Chondrocyte (in vitro differentiated cells): ENCODE results near the gene GOLGA2. TPM values are rescaled to one million over a fixed set of nuclear protein-coding genes. Genes with fewer than 3 reads are reported as not detected.
"Not testable (repeated sequence)": the region's sequence is repeated elsewhere in the genome, so short reads cannot be mapped to it uniquely, and the experiment has no call there.

Experiments
- DNase-seq: peaks from one replicate; pipeline ENCODE4 v3.0.0; 2021; ENCODE audit warnings: mixed read lengths, low spot score
- H3K27ac Mint-ChIP-seq: one replicate; pipeline ENCODE4 v1.8.0; 2021; ENCODE audit warnings: mild to moderate bottlenecking, moderate library complexity, mixed read lengths; ENCODE audit not compliant: unreplicated experiment
- H3K27me3 Mint-ChIP-seq: 2 replicates; pipeline ENCODE4 v1.8.0; 2021; ENCODE audit warnings: low read depth, mixed read lengths
- H3K36me3 Mint-ChIP-seq: 2 replicates; pipeline ENCODE4 v1.8.0; 2021; ENCODE audit warnings: low read depth, mixed read lengths
- H3K4me1 Mint-ChIP-seq: 2 replicates; pipeline ENCODE4 v1.8.0; 2021; ENCODE audit warnings: low read depth, mild to moderate bottlenecking, mixed read lengths
- H3K4me3 Mint-ChIP-seq: one replicate; pipeline ENCODE4 v1.8.0; 2021; ENCODE audit warnings: mild to moderate bottlenecking, moderate library complexity, mixed read lengths; ENCODE audit not compliant: unreplicated experiment
- H3K9me3 Mint-ChIP-seq: 2 replicates; pipeline ENCODE4 v1.8.0; 2021; ENCODE audit warnings: low read depth, mixed read lengths
- total RNA-seq: library from RNA; stranded (reverse); gene quantifications from 3 replicates; pipeline ENCODE4 v1.2.1, GENCODE V29; 2021
- TF ChIP-seq, protein P1 (sequence below): fragments of 200-600 bp; sonication (generic); IDR thresholded peaks from 2 replicates; pipeline ENCODE4 v1.5.0; 2021; ENCODE audit warnings: antibody characterized with exemption, mild to moderate bottlenecking, moderate library complexity

GOLGA2 gene
- total RNA-seq, 1 donor from 2014 or later: 210 TPM

DNA sequence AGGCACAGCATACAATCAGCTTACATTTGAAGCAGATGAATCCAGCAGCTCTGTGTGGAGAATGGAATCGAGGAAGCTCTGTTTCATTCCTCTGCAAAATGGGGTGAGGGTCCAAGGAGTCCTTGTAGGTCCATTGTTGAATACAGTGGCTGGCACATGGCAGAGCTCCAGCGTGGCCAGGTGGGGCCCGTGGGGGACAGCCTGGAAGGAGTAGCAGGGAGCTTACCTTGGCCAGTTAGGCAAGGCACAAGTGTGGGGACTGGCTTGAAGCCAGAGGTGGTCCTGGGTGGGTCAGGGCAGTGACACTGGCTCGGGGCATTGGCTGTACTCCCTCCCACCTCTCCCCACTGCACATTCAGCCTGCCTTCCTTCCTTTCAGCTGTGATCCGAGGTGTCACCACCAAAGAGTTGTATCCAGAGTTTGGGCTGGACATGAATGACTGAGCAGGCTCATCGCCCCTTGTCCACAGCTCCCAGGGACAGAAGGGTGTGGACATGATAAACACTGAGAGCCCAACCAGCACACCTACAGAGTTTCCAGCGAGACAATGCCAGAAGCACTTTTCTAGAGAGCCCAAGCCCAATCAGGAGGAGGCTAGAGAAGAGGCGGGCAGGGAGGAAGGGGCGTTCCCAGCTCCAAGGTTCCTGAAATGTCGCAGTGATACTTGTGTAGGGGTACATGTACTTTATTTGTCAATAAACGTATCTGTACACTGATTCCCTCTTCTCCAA, 12.6 kb upstream of the GOLGA2 start:
- DNase-seq: no peak
- Mint-ChIP-seq H3K9me3 (no peaks in the 10 kb centered on the region), H3K27me3 (no peaks in the 10 kb centered on the region), H3K36me3 (peaks cover 9% of the 10 kb centered on the region), H3K4me1 (peaks cover 4% of the 10 kb centered on the region), H3K4me3 (no peak overlapping the region), H3K27ac (no peak overlapping the region)
- TF ChIP-seq, protein P1, sequence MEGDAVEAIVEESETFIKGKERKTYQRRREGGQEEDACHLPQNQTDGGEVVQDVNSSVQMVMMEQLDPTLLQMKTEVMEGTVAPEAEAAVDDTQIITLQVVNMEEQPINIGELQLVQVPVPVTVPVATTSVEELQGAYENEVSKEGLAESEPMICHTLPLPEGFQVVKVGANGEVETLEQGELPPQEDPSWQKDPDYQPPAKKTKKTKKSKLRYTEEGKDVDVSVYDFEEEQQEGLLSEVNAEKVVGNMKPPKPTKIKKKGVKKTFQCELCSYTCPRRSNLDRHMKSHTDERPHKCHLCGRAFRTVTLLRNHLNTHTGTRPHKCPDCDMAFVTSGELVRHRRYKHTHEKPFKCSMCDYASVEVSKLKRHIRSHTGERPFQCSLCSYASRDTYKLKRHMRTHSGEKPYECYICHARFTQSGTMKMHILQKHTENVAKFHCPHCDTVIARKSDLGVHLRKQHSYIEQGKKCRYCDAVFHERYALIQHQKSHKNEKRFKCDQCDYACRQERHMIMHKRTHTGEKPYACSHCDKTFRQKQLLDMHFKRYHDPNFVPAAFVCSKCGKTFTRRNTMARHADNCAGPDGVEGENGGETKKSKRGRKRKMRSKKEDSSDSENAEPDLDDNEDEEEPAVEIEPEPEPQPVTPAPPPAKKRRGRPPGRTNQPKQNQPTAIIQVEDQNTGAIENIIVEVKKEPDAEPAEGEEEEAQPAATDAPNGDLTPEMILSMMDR: no peak

DNA sequence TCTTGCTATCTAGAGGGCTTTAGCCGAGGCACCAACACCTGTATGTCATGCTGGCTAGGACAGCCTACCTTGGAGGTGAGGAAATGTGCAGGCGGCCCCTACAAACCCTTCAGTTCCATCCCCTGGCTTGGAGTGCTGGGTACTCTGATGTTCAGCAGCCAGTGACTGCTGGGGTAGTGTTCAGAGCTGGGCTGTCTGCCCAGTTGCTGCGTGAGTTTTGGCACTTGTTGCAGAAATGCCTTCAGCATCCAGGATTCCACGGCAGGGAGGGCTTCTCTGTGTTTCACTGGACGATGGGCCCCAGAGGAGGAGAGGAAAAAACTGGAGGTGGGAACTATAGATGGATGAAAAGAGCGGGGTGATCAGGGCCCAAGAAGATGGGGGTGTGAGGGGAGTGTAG, 10.6 kb upstream of the GOLGA2 start:
- Mint-ChIP-seq H3K9me3 (no peaks in the 10 kb centered on the region), H3K27ac (peak overlapping the region; percentile 22), H3K4me3 (no peak overlapping the region), H3K27me3 (no peaks in the 10 kb centered on the region), H3K4me1 (peaks cover 4% of the 10 kb centered on the region), H3K36me3 (peaks cover 9% of the 10 kb centered on the region)
- DNase-seq: no peak
- TF ChIP-seq, protein P1: no peak

DNA sequence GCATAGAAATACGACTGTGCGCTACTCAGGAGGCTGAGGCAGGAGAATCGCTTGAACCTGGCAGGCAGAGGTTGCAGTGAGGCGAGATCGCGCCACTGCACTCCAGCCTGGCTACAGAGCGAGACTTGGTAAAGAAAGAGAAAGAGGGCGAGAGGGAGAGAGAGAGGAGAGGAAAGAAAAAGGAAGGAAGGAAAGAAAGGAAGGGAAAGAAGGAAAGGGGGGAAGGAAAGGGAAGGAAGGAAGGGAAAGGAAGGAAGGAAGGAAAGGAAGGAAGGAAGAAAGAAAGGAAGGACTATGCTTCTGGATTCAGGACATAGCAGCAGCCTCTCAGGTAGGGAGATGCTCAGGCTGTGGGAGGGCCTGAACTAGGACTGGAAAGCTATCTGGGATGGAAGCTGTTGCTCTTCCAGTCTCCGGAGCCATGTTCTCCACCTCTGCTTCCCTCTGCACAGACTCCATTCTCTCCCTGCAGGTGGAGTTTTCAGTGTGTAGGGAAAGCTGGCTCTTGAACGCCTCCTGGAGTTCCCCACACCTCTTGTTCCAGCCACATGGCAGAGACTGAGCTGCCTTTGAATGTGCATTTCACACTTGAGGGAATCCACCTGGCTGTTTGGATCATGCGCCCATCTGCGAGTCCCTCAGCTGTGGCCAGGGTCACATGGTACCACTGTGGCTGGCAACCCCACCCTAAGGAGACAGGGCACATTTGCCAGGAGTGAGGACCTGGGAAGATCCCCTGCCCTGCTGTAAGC, 9.4 kb upstream of the GOLGA2 start:
- peaks cover 9% of the 10 kb centered on the region for H3K36me3 Mint-ChIP-seq
- H3K4me1 Mint-ChIP-seq: peaks cover 4% of the 10 kb centered on the region
- no peak for DNase-seq
- H3K4me3 Mint-ChIP-seq: no peak overlapping the region
- no peak overlapping the region for H3K27ac Mint-ChIP-seq
- no peaks in the 10 kb centered on the region for H3K9me3 Mint-ChIP-seq
- TF ChIP-seq, protein P1: no peak
- no peaks in the 10 kb centered on the region for H3K27me3 Mint-ChIP-seq

DNA sequence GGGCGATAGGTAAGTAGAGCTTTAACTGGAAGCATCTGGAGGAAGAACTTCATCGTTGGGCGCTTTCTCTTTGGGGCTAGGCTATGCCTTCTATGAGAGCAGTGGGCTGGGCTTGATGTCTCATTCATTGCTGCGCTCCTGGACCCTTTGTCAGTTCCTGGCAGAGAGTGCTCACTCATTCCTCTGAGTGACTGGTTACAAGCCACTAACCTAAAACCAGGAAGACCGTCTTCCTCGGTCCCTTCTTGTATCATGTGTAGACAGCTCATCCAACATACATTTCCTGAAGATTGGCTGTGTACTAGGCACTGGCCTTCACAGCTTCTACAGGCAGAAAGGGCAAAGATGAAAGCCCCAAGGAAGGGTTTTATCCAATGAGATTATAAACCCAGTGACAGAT, 6.7 kb upstream of the GOLGA2 start:
- no peaks in the 10 kb centered on the region for H3K9me3 Mint-ChIP-seq
- TF ChIP-seq, protein P1: no peak
- peaks cover 3% of the 10 kb centered on the region for H3K36me3 Mint-ChIP-seq
- no peak for DNase-seq
- no peak overlapping the region for H3K27ac Mint-ChIP-seq
- no peak overlapping the region for H3K4me3 Mint-ChIP-seq
- no peaks in the 10 kb centered on the region for H3K27me3 Mint-ChIP-seq
- peaks cover 11% of the 10 kb centered on the region for H3K4me1 Mint-ChIP-seq

DNA sequence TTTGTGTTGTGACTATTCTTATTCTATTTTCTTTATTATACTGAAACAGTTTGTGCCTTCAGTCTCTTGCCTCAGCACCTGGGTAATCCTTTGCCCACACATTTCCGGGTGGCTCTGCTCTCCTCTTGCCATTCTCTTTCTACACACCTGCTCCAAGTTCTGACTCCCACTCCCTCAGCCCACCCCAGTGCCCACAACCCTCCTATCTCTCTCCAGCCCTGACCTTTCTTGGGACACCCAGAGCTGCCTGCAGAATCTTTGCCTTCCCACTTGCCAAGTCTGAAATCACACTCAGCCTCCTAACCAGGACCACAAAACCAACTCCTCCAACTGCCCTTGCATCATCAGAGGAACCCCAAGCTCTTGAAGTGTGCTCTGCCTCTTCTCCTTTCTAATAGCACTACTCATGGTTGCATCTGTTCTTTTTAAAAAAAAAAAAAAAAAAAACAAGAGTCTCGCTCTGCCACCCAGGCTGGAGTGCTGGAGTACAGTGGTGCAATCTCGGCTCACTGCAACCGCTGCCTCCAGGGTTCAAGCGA, 4.3 kb upstream of the GOLGA2 start:
- no peak overlapping the region for H3K4me3 Mint-ChIP-seq
- DNase-seq: no peak
- H3K27ac Mint-ChIP-seq: no peak overlapping the region
- TF ChIP-seq, protein P1: no peak
- peaks cover 1% of the 10 kb centered on the region for H3K36me3 Mint-ChIP-seq
- H3K4me1 Mint-ChIP-seq: peaks cover 18% of the 10 kb centered on the region
- H3K9me3 Mint-ChIP-seq: no peaks in the 10 kb centered on the region
- H3K27me3 Mint-ChIP-seq: no peaks in the 10 kb centered on the region

DNA sequence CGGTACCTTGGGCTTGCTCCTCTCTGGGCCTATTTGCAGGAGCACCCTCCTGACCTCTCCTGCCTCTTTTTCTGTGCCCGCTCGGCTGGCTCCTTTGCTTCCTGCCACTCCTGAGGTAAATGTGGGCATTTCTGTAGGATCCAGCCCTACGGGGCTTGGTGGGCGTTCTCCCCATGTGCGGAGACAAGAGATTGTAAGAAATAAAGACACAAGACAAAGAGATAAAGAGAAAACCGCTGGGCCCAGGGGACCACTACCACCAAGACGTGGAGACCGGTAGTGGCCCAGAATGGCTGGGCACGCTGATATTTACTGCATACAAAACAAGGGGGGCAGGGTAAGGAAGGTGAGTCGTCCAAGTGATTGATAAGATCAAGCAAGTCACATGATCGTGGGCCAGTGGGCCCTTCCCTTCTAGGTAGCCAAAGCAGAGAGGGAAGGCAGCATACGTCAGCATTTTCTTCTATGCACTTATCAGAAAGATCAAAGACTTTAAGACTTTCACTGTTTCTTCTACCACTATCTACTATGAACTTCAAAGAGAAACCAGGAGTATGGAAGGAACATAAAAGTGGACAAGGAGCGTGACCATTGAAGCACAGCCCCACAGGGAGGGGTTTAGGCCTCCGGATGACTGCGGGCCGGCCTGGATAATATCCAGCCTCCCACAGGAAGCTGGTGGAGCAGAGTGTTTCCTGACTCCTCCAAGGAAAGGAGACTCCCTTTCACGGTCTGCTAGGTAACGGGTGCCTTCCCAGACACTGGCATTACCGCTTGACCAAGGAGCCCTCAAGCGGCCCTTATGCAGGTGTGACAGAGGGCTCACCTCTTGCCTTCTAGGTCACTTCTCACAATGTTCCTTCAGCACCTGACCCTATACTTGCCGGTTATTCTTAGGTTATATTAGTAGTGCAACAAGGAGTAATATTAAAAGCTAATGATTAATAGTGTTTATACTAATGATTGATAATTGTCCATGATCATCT, 3.6 kb upstream of the GOLGA2 start:
- peaks cover 25% of the 10 kb centered on the region for H3K4me1 Mint-ChIP-seq
- H3K27me3 Mint-ChIP-seq, DNase-seq, H3K9me3 Mint-ChIP-seq, H3K4me3 Mint-ChIP-seq, H3K36me3 Mint-ChIP-seq: not testable (repeated sequence)
- peak overlapping the region; percentile 47 for H3K27ac Mint-ChIP-seq
